Cerebellar cortex (tissue), 1 donor: ENCODE measurements around the gene SLC35E2B.
"Not testable (repeated sequence)": the region's sequence is repeated elsewhere in the genome, so short reads cannot be mapped to it uniquely, and the experiment has no call there.

Experiments
- DNase-seq: peaks from one replicate; pipeline ENCODE4 v3.0.0-alpha.2; 2015; ENCODE audit warnings: low spot score

SLC35E2B gene

GRCh38 chr1:1638528-1638927 is 54.1 kb downstream of the SLC35E2B start:
- not testable (repeated sequence) for DNase-seq

DNA sequence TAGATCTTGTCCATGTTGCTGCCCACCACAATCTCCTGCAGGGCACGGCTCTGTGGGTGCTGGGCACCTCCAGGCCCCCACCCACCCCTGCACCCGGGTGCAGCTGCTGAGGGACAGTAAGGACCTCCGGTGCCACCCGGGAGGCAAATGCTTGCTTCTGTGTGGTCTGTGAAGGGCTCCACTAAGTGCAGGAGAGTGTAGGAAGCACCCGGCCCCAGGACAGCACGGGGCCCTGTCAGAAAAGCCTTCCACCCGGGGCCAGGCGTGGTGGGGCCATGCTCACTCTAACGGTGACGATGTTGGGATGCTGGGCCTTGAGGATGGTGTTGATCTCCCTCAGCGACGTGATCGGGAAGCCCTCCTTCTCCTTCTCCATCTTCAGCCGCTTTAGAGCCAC is 55.1 kb downstream of the SLC35E2B start:
- DNase-seq, result not testable (repeated sequence)

DNA sequence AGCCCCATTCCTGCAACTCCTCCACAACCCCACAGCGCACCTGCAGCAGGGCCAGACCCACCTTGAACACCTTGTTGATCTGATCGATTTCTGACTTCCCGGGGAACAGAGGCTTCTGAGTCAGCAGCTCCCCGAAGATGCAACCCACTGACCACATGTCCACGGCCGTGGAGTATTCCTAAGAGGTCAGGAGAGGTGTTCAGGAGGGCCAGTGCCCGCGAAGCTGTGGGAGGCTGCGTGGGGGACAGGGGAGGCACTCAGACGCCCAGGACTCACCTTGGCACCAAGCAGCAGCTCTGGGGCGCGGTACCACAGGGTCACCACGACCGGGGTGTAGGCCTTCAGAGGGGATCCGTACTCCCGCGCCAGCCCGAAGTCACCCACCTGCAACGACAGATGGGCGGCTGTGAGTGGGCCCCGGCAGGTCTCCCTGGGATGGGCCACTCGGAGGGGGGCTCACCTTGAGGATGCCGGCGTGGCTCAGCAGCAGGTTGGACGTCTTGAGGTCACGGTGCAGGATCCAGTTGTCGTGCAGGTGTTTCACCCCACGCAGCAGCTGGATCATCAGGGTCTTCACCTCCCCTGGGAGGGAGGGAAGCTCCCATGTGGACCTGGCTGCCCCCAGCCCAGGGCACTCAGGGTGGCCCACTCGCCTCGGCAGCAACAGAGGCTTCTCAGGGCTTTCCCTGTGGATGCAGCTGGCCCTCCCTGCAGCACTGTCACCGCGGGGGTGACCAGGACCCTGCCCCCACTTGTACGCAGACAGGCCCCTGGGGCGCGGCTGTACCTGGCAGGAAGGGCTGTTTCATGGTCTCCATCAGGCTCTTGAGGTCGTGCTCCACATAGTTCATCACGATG is 55.7 kb downstream of the SLC35E2B start:
- DNase-seq, result not testable (repeated sequence)

GRCh38 chr1:1634613-1635012 is 58.0 kb downstream of the SLC35E2B start:
- DNase-seq, result not testable (repeated sequence)

- DNase-seq, result not testable (repeated sequence)
Observed at GRCh38 chr1:1633409-1633808, 59.2 kb downstream of the SLC35E2B start.

DNA sequence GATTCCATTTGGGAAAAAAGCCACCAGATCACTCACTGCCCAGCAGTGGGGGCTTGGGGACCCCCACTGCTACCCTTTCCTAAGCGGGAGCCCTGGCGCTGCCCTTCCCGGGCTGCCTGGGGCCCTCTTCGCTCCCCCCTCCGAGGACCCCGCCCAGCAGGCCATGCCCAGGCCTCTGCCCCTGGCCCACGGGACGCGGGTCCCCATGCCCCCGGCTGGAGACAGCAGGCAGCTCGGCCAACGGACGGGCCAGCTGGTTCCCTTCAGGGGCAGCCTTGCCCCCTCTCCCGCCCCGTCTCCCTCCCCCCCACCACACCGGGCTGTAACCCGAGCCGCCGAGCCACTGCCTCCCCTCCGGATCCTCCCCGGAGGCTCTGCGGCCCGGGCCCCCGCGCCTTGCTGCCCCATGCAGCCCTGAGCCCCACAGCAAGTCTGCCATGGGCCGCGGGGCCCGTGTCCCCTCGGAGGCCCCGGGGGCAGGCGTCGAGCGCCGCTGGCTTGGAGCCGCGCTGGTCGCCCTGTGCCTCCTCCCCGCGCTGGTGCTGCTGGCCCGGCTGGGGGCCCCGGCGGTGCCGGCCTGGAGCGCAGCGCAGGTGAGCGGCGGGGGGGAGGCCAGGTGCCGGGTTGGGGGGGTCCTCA is 60.7 kb downstream of the SLC35E2B start, which contains the start of gene MMP23B:
Gene MMP23B, plus strand, starts transcription at position 392 of the 639 bp plus-strand sequence. Its CDS starts 46 bp downstream, at position 438.
- DNase-seq, result no peak

GRCh38 chr1:1630965-1631781 is 61.4 kb downstream of the SLC35E2B start:
- DNase-seq, result no peak

DNA sequence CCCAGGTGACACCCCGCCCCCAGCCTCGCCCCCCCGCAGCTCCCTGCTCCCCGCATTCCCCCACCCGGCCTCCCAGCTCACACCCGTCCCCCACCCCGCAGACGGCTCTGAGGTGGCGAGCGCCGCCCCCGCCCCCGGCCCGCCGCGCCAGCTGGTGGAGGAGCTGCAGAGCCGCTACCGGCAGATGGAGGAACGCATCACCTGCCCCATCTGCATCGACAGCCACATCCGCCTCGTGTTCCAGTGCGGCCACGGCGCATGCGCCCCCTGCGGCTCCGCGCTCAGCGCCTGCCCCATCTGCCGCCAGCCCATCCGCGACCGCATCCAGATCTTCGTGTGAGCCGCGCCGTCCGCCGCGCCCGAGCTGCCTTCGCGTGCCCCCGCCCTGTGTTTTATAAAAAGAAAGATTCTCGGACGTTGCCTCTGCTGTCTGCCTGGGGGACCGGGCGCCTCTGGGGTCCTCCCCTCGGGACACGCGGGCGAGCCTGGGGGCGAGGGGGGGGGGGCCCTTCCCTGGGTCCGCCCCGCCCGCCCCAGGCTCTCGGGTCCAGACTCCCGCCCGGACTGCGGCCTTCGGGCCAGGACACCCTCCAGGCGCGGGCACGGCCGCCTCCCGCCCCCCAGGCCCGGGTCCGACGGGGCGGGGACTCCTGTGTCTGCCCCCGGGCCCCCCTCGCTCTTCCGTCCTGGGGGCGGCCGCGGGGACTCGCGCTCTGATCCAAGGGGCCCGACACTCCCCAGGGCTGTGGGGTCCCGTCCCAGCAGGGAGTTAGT is 62.2 kb downstream of the SLC35E2B start:
- DNase-seq, result no peak

GRCh38 chr1:1629430-1630190 is 63.0 kb downstream of the SLC35E2B start:
- no peak for DNase-seq

DNA sequence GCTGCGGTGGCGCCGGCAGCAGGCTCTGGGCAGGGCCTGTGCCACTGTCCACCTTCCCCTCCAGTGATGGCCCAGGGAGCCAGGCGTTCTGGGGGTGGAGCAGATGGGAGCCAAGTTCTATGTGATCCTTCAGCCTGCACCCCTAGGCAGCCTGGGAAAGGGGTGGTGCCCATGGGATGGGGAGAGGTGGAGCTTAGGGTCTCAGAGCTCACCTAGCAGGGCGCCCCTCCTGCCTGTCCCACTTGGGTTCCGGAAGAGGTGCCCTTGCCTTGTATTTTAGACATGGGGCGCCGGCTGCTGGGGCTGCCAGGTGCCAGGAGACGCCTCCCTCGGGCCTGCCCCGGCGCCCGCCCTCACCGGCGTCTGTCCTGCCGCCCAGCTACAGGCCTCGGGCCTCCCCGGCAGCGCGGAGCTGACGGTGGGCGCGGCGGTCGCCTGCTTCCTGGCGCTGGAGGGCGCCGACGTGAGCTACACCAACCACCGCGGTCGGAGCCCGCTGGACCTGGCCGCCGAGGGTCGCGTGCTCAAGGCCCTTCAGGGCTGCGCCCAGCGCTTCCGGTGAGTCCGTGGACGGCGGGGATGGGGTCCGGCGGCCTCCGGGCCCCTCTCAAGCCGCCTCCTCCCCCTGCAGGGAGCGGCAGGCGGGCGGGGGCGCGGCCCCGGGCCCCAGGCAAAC is 63.7 kb downstream of the SLC35E2B start:
- no peak for DNase-seq

- no peak for DNase-seq
Observed at GRCh38 chr1:1627829-1628753, 64.5 kb downstream of the SLC35E2B start.

- DNase-seq, result no peak
Observed at GRCh38 chr1:1627261-1627828, 65.2 kb downstream of the SLC35E2B start.

GRCh38 chr1:1626207-1627141 is 66.1 kb downstream of the SLC35E2B start:
- no peak for DNase-seq

- DNase-seq, result no peak
Observed at GRCh38 chr1:1625824-1626206, 66.8 kb downstream of the SLC35E2B start.

DNA sequence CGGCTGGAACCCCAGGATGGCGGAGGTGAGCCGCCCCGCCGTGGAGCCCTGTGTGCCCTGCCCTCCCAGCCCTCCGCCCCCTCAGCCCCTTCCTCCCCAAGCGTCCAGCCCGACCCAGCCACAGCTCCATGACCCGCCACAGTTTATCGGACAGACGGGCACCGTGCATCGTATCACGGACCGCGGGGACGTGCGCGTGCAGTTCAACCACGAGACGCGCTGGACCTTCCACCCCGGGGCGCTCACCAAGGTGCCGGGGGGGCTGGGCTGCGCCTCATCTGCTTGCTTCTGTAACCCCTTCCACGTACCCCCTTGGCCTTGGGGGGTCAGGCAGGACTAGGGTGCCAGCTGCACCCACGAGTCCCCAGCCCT is 67.2 kb downstream of the SLC35E2B start:
- DNase-seq, result no peak

DNA sequence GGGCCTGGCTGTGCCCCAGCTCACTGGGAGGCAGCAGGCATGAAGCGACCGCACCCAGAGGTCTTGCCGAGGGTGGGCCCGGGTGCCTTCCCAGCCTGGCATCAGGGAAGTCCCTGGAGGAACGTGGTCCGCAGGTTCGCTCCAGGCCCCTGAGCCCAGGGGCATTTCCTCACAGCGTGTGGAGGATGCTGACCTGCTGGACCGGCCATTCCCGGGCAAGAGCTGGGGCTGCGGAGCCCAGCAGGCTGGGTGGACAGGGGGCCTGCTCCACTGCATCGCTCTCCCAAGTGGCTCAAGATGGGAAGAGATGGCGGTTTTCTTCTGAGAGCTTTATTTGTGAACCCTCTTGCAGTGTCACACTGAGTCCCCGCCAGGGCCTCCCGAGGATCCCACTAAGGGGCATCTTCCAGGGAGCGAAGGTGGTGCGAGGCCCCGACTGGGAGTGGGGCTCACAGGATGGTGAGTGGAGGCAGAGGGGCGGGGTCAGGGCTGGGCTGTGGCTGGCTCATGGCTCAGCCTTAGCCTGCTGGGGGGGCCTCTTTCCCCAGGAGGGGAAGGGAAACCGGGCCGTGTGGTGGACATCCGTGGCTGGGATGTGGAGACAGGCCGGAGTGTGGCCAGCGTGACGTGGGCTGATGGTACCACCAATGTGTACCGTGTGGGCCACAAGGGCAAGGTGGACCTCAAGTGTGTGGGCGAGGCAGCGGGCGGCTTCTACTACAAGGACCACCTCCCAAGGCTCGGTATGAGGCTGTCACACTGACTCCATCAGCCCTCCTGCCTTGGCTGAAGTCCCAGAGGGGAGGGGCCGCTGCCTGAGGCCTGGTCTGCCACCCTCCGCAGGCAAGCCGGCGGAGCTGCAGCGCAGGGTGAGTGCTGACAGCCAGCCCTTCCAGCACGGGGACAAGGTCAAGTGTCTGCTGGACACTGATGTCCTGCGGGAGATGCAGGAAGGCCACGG is 67.9 kb downstream of the SLC35E2B start:
- DNase-seq, result no peak
